Upper lobe of left lung (tissue), 6 donors: ENCODE measurements around the gene TPM2. TPM values are rescaled to one million over a fixed set of nuclear protein-coding genes. Genes with fewer than 3 reads are reported as not detected.

Experiments
- ATAC-seq, 2 donors: fragments of 200-7000 bp; cut with Tn5 transposase; one replicate each; pipeline ENCODE4 v1.9.1; 2022; ENCODE audit warnings: mild to moderate bottlenecking in 2 of 2, moderate library complexity in 2 of 2; ENCODE audit not compliant: low FRiP score in 2 of 2
- DNase-seq, 2 donors: peaks; one replicate each; pipeline ENCODE4 v3.0.0-alpha.2; 2019 to 2020
- H3K27ac ChIP-seq, 4 donors: fragments of 200-600 bp; sonication (generic); one replicate each; pipeline ENCODE4 v1.5.1; 2016 to 2019
- H3K27me3 ChIP-seq, 4 donors: fragments of 200-600 bp; sonication (generic); one replicate each; pipeline ENCODE4 v1.5.1; 2017 to 2019
- H3K36me3 ChIP-seq, 4 donors: fragments of 200-600 bp; sonication (generic); one replicate each; pipeline ENCODE4 v1.5.1; 2016 to 2019
- H3K4me1 ChIP-seq, 4 donors: fragments of 200-600 bp; sonication (generic); one replicate each; pipeline ENCODE4 v1.5.1; 2018 to 2019
- H3K4me3 ChIP-seq, 4 donors: fragments of 200-600 bp; sonication (generic); one replicate each; pipeline ENCODE4 v1.5.1; 2017 to 2019; ENCODE audit warnings: mild to moderate bottlenecking in 2 of 4, moderate library complexity in 1 of 4
- H3K9me3 ChIP-seq, 4 donors: fragments of 200-600 bp; sonication (generic); one replicate each; pipeline ENCODE4 v1.5.1; 2018 to 2019
- CTCF ChIP-seq, 6 experiments: fragments of 450-650 bp in 4 of 6; fragments of 200-600 bp in 2 of 6; sonication (generic) in 2 of 6; IDR thresholded peaks; one replicate each; pipeline ENCODE4 v1.5.1; 2016 to 2019; ENCODE audit warnings: antibody characterized with exemption in 6 of 6
- EP300 ChIP-seq, 4 donors: sonication (generic); formaldehyde crosslinking; IDR thresholded peaks; one replicate each; pipeline ENCODE4 v1.5.1; 2017; ENCODE audit warnings: antibody characterized with exemption in 4 of 4, control low read depth in 2 of 4
- POLR2A ChIP-seq, 4 donors: fragments of 450-650 bp; IDR thresholded peaks; one replicate each; pipeline ENCODE4 v1.5.1; 2016 to 2017; ENCODE audit warnings: antibody characterized with exemption in 4 of 4, mild to moderate bottlenecking in 2 of 4
- POLR2AphosphoS5 ChIP-seq, 2 donors: sonication (generic); formaldehyde crosslinking; IDR thresholded peaks; one replicate each; pipeline ENCODE4 v1.5.1; 2017; ENCODE audit warnings: antibody characterized with exemption in 2 of 2
- WGBS, 2 donors: methylation state at CpG; one replicate each; pipeline ENCODE4 v1.1.5; 2017 to 2018; 5-methylcytosine and 5-hydroxymethylcytosine counted together
- total RNA-seq, 6 donors: library from RNA; depleted of rRNA in 4 of 6; stranded (reverse); fragments of >200 nt in 4 of 6; gene quantifications; one replicate each; pipeline versions ENCODE4 v1.1.0 to v1.2.1, GENCODE V29; 2016 to 2021
- donor health status: DM: no; HTN: no; CAD: no; lungs with moderate emphysema.
- donor health status: DM: no; HTN: yes; CAD: no; lungs with severe emphysema.

The TPM2 gene
- total RNA-seq, 6 donors from 2014 or later: 89.3 to 265 (median 214) TPM

DNA sequence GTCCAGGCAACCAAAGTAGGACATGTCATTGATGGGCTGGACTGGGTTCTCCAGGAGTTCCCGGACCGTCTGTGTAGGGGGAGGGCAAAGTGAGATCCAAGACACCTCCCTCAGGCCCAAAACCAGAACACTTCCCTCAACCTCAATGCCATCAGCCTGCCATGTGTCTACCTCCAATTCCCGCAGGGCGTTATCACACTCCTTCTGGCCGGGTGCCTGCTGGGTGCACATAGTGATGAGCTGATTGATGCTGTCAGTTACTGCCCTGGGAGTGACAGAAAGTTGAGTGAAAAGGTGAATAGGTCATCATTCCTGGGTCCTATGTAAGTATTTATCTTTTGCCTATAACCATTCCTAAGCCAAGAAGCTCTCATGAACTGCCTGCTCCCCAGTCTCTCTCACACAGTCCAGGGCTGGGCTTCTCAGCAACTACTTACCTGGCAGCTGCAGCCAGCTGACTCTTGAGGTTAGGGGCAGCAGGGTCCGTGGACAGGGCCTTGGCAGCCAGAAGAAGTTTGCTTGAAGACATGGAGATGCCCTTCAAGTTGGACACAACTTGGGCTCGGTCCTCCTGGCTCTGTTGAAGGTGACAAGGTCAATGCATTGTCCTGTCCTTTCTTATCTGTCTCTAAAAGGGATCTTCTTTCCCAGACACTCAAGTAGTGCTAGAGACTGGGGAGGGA lies 21.2 kb upstream of the TPM2 start:
- peaks cover 82 to 98% (median 96%) of the 10 kb centered on the region in 4 donors for H3K36me3 ChIP-seq
- H3K4me3 ChIP-seq: no peak overlapping the region
- DNase-seq: no peak
- no peak overlapping the region for H3K27ac ChIP-seq
- TF ChIP-seq CTCF (IDR thresholded peaks at IDR 0.05) (no peak), POLR2AphosphoS5 (IDR thresholded peaks at IDR 0.05) (no peak), POLR2A (IDR thresholded peaks at IDR 0.05) (no peak), EP300 (IDR thresholded peaks at IDR 0.05) (no peak)
- WGBS, 2 donors: 88 to 95% methylated on average over 3 to 7 of the region's 7 CpGs
- no peaks in the 10 kb centered on the region for H3K9me3 ChIP-seq
- no peak for ATAC-seq
- no peaks in the 10 kb centered on the region for H3K27me3 ChIP-seq
- H3K4me1 ChIP-seq: no peaks in the 10 kb centered on the region

DNA sequence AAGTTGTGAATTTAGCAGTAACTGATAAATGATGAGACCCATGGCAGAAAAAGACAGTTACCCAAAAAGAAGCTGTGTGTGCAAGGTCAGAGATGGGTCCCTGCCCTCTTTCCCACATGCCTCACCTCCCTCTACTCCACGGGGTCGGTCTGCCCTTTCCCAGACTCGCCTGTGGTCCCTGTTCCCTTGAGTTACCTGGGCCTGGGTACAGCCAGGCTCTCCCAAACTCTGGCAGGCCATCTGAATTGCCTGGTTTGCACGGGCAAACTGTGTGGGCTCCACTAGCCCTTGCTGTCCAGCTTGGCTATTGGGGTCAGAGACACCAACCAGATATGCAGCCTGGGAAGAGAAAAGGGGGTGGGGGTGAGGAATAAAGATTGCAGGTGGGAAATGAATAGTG lies 18.4 kb upstream of the TPM2 start:
- Histone ChIP-seq H3K9me3 (no peaks in the 10 kb centered on the region), H3K4me3 (no peak overlapping the region), H3K4me1 (no peaks in the 10 kb centered on the region), H3K36me3 (peaks cover 84 to 98% (median 96%) of the 10 kb centered on the region in 4 donors), H3K27ac (no peak overlapping the region), H3K27me3 (no peaks in the 10 kb centered on the region)
- WGBS, 2 donors: 93 to 98% methylated on average over 4 of the region's 4 CpGs
- ATAC-seq: no peak
- no peak for TF ChIP-seq POLR2A (IDR thresholded peaks at IDR 0.05)
- DNase-seq: no peak

DNA sequence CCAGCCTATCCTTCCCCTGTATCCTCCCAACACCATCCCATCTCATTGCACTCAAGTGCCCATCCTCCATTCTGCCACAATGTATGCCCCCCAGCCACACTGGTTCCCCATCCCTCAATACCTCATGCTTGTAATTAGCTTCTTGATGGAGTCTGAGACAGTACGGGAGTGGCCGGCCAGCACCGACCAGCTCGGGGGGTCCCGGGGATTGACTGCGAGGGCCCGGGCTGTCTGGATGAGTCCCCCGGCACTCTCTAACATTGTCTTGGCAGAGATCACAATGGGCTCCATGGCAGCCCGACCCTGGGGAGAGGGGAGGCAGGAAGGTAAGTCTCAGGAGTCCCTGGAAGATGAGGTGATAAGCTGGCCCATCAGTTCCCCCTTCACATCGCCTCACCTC lies 17.2 kb upstream of the TPM2 start:
- ATAC-seq (no peak), DNase-seq (peak in 1 of 2 donors; percentile 43)
- Histone ChIP-seq H3K4me1 (no peaks in the 10 kb centered on the region), H3K27me3 (no peaks in the 10 kb centered on the region), H3K36me3 (peaks cover 79 to 98% (median 96%) of the 10 kb centered on the region in 4 donors), H3K4me3 (no peak overlapping the region), H3K27ac (no peak overlapping the region), H3K9me3 (no peaks in the 10 kb centered on the region)
- TF ChIP-seq EP300 (IDR thresholded peaks at IDR 0.05) (no peak), POLR2A (IDR thresholded peaks at IDR 0.05) (no peak)
- WGBS, 2 donors: 89 to 99% methylated on average over 4 to 10 of the region's 10 CpGs

GRCh38 chr9:35705836-35706430 lies 16.2 kb upstream of the TPM2 start:
- ATAC-seq (peak; percentile 36 to 41), DNase-seq (peak in 1 of 2 donors; percentile 41)
- no peaks in the 10 kb centered on the region for H3K27me3 ChIP-seq
- no peaks in the 10 kb centered on the region for H3K9me3 ChIP-seq
- H3K4me1 ChIP-seq: no peaks in the 10 kb centered on the region
- WGBS, 2 donors: 90 to 95% methylated on average over 4 to 7 of the region's 7 CpGs
- TF ChIP-seq EP300 (IDR thresholded peaks at IDR 0.05): no peak
- no peak for TF ChIP-seq POLR2AphosphoS5 (IDR thresholded peaks at IDR 0.05)
- TF ChIP-seq CTCF (IDR thresholded peaks at IDR 0.05): no peak
- TF ChIP-seq POLR2A (IDR thresholded peaks at IDR 0.05): no peak
- peaks cover 81 to 98% (median 96%) of the 10 kb centered on the region in 4 donors for H3K36me3 ChIP-seq
- no peak overlapping the region for H3K27ac ChIP-seq
- H3K4me3 ChIP-seq: no peak overlapping the region

GRCh38 chr9:35705372-35705771 lies 15.6 kb upstream of the TPM2 start:
- 82 to 91% methylated on average over 5 to 7 of the region's 8 CpGs for WGBS, 2 donors
- TF ChIP-seq POLR2A (IDR thresholded peaks at IDR 0.05) (no peak), POLR2AphosphoS5 (IDR thresholded peaks at IDR 0.05) (no peak), CTCF (IDR thresholded peaks at IDR 0.05) (no peak), EP300 (IDR thresholded peaks at IDR 0.05) (no peak)
- H3K27ac ChIP-seq: no peak overlapping the region
- H3K27me3 ChIP-seq: no peaks in the 10 kb centered on the region
- H3K4me3 ChIP-seq: no peak overlapping the region
- DNase-seq (peak in 1 of 2 donors; percentile 29), ATAC-seq (no peak)
- no peaks in the 10 kb centered on the region for H3K9me3 ChIP-seq
- H3K4me1 ChIP-seq: no peaks in the 10 kb centered on the region
- H3K36me3 ChIP-seq: peaks cover 81 to 98% (median 96%) of the 10 kb centered on the region in 4 donors
